ENCODE results near the gene BRD9. TPM values are rescaled to one million over a fixed set of nuclear protein-coding genes. Genes with fewer than 3 reads are reported as not detected.

Gene BRD9
- total RNA-seq, 6 donors from 2014 or later = 37.5 to 160 (median 42.3) TPM

- ATAC-seq (ENCODE audit: low FRiP score in 2 of 2) (no peak), DNase-seq (peak in 1 of 2 donors; percentile 68)
- TF ChIP-seq EP300 (IDR thresholded peaks at IDR 0.05) (no peak), CTCF (IDR thresholded peaks at IDR 0.05) (no peak), POLR2A (IDR thresholded peaks at IDR 0.05) (no peak), POLR2AphosphoS5 (IDR thresholded peaks at IDR 0.05) (no peak)
- Histone ChIP-seq H3K4me1 (peaks cover 0 to 8% (median 0%) of the 10 kb centered on the region in 4 donors), H3K4me3 (no peak overlapping the region), H3K27ac (no peak overlapping the region), H3K27me3 (no peaks in the 10 kb centered on the region), H3K9me3 (no peaks in the 10 kb centered on the region), H3K36me3 (peaks cover 14 to 97% (median 91%) of the 10 kb centered on the region in 4 donors)
- WGBS, 2 donors = 95% methylated on average over 18 of the region's 18 CpGs; no CpG with 5 or more reads in 1 of the 2 donors
Measured at GRCh38 chr5:885127-885442, 7.5 kb downstream of the BRD9 start.

- H3K36me3 ChIP-seq = peaks cover 12 to 91% (median 86%) of the 10 kb centered on the region in 4 donors
- peaks cover 0 to 8% (median 0%) of the 10 kb centered on the region in 4 donors for H3K4me1 ChIP-seq
- no peaks in the 10 kb centered on the region for H3K27me3 ChIP-seq
- no peak for TF ChIP-seq POLR2AphosphoS5 (IDR thresholded peaks at IDR 0.05)
- no peak overlapping the region for H3K4me3 ChIP-seq
- H3K27ac ChIP-seq = no peak overlapping the region
- H3K9me3 ChIP-seq = no peaks in the 10 kb centered on the region
- 74 to 92% methylated on average over 5 to 16 of the region's 16 CpGs for WGBS, 2 donors
- ATAC-seq (ENCODE audit: low FRiP score in 2 of 2) = peak in 1 of 2 donors; percentile 10
- peak in 1 of 2 donors; percentile 47 for DNase-seq
Measured at GRCh38 chr5:884345-885126, 8.1 kb downstream of the BRD9 start.

GRCh38 chr5:883475-884181 is 9.0 kb downstream of the BRD9 start:
- no peak for TF ChIP-seq EP300 (IDR thresholded peaks at IDR 0.05)
- TF ChIP-seq POLR2A (IDR thresholded peaks at IDR 0.05) = no peak
- no peak for TF ChIP-seq POLR2AphosphoS5 (IDR thresholded peaks at IDR 0.05)
- TF ChIP-seq CTCF (IDR thresholded peaks at IDR 0.05) = no peak
- Histone ChIP-seq H3K9me3 (no peaks in the 10 kb centered on the region), H3K4me1 (peaks cover 0 to 8% (median 0%) of the 10 kb centered on the region in 4 donors), H3K36me3 (peaks cover 9 to 82% (median 78%) of the 10 kb centered on the region in 4 donors), H3K4me3 (no peak overlapping the region), H3K27me3 (no peaks in the 10 kb centered on the region), H3K27ac (no peak overlapping the region)
- peak in 1 of 2 donors; percentile 59 for DNase-seq
- ATAC-seq (ENCODE audit: low FRiP score in 2 of 2) = no peak
- WGBS, 2 donors = 97 to 100% methylated on average over 10 to 29 of the region's 29 CpGs

- WGBS, 2 donors = 83 to 87% methylated on average over 32 to 33 of the region's 33 CpGs
- ATAC-seq (ENCODE audit: low FRiP score in 2 of 2) (no peak), DNase-seq (peak in 1 of 2 donors; percentile 48)
- Histone ChIP-seq H3K9me3 (no peaks in the 10 kb centered on the region), H3K27ac (no peak overlapping the region), H3K4me1 (peaks cover 0 to 8% (median 0%) of the 10 kb centered on the region in 4 donors), H3K4me3 (no peak overlapping the region), H3K27me3 (no peaks in the 10 kb centered on the region), H3K36me3 (peaks cover 9 to 80% (median 75%) of the 10 kb centered on the region in 4 donors)
- no peak for TF ChIP-seq CTCF (IDR thresholded peaks at IDR 0.05)
- no peak for TF ChIP-seq POLR2AphosphoS5 (IDR thresholded peaks at IDR 0.05)
- no peak for TF ChIP-seq EP300 (IDR thresholded peaks at IDR 0.05)
- TF ChIP-seq POLR2A (IDR thresholded peaks at IDR 0.05) = no peak
Measured at GRCh38 chr5:882253-883183, 10.1 kb downstream of the BRD9 start.
